ENCODE data around the gene SERAC1.

The SERAC1 gene

GRCh38 chr6:158206740-158207421 lies 38.8 kb upstream of the SERAC1 start:
- Histone ChIP-seq H3K4me1 (ENCODE audit: control insufficient read depth in 1 of 2, insufficient read depth in 1 of 2, low read depth in 1 of 2, low read length in 1 of 2) (no peaks in the 10 kb centered on the region), H3K36me3 (no peaks in the 10 kb centered on the region), H3K4me3 (ENCODE audit: low read depth in 1 of 2, low read length in 1 of 2) (no peak overlapping the region), H3K27ac (no peak overlapping the region), H3K9me3 (no peaks in the 10 kb centered on the region), H3K27me3 (peaks cover 47% of the 10 kb centered on the region)
- TF ChIP-seq CTCF (IDR thresholded peaks at IDR 0.05): no peak

DNA sequence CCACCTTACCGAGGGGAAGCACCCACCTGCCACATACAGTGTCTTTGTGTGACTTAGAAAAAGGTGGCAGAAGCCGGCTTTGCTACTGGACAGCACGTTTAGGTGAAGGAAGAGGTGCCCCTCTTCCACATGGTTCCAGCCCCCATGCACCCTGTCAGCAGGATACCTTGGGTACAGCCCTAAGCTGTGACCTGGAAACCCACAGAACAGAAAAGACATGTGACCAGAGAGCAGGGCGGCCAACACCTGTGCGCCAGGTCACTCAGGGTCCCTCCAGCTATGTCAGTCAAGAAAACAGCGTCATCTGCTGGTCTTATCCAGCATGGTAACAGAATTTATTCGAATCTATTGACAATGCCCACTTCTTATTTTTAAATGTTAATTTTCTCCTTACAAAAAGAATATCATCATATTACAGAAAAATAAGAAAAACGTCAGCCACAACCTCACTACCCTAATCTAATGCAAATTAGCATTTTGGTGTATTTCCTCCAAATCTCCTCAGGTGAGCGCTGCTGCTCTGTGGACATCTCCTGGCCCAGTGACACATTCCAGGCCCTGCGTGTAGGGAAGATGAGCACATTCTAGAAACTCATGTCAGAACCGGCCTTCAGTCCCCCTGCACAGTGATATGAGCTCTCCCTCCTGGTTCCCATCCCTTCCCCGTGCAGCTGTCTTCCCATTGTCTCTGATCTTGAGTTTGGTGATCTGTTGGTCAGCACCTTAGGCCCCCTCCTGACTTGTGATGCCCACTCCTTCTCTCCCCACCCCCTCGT lies 37.3 kb upstream of the SERAC1 start:
- Histone ChIP-seq H3K4me1 (ENCODE audit: control insufficient read depth in 1 of 2, insufficient read depth in 1 of 2, low read depth in 1 of 2, low read length in 1 of 2) (no peaks in the 10 kb centered on the region), H3K9me3 (no peaks in the 10 kb centered on the region), H3K36me3 (no peaks in the 10 kb centered on the region), H3K27ac (no peak overlapping the region), H3K27me3 (peaks cover 53% of the 10 kb centered on the region), H3K4me3 (ENCODE audit: low read depth in 1 of 2, low read length in 1 of 2) (no peak overlapping the region)
- TF ChIP-seq CTCF (IDR thresholded peaks at IDR 0.05): no peak

GRCh38 chr6:158198461-158198860 lies 30.4 kb upstream of the SERAC1 start:
- no peak overlapping the region for H3K27ac ChIP-seq
- no peak for TF ChIP-seq CTCF (IDR thresholded peaks at IDR 0.05)
- no peak overlapping the region for H3K4me3 ChIP-seq (ENCODE audit: low read depth in 1 of 2, low read length in 1 of 2)
- no peaks in the 10 kb centered on the region for H3K4me1 ChIP-seq (ENCODE audit: control insufficient read depth in 1 of 2, insufficient read depth in 1 of 2, low read depth in 1 of 2, low read length in 1 of 2)
- H3K27me3 ChIP-seq: peaks cover 11% of the 10 kb centered on the region
- H3K36me3 ChIP-seq: no peaks in the 10 kb centered on the region
- H3K9me3 ChIP-seq: no peaks in the 10 kb centered on the region

- H3K4me3 ChIP-seq (ENCODE audit: low read depth in 1 of 2, low read length in 1 of 2): no peak overlapping the region
- H3K9me3 ChIP-seq: no peaks in the 10 kb centered on the region
- no peaks in the 10 kb centered on the region for H3K36me3 ChIP-seq
- H3K27me3 ChIP-seq: no peaks in the 10 kb centered on the region
- no peak for TF ChIP-seq CTCF (IDR thresholded peaks at IDR 0.05)
- H3K4me1 ChIP-seq (ENCODE audit: control insufficient read depth in 1 of 2, insufficient read depth in 1 of 2, low read depth in 1 of 2, low read length in 1 of 2): no peaks in the 10 kb centered on the region
- no peak overlapping the region for H3K27ac ChIP-seq
These were observed 26.6 kb upstream of the SERAC1 start for GRCh38 chr6:158194487-158195280.

- H3K4me1 ChIP-seq (ENCODE audit: control insufficient read depth in 1 of 2, insufficient read depth in 1 of 2, low read depth in 1 of 2, low read length in 1 of 2): no peaks in the 10 kb centered on the region
- no peak for TF ChIP-seq CTCF (IDR thresholded peaks at IDR 0.05)
- no peaks in the 10 kb centered on the region for H3K9me3 ChIP-seq
- no peaks in the 10 kb centered on the region for H3K36me3 ChIP-seq
- no peak overlapping the region for H3K27ac ChIP-seq
- no peaks in the 10 kb centered on the region for H3K27me3 ChIP-seq
- H3K4me3 ChIP-seq (ENCODE audit: low read depth in 1 of 2, low read length in 1 of 2): no peak overlapping the region
These were observed 23.7 kb upstream of the SERAC1 start for GRCh38 chr6:158191761-158192160.

Data from neutrophil (primary cell).